ENCODE results near the gene NFKB1. TPM values are rescaled to one million over a fixed set of nuclear protein-coding genes. Genes with fewer than 3 reads are reported as not detected.

NFKB1 gene
- polyA plus RNA-seq, 2 of the 4 experiments (the other 2 are of a cell fraction), result 15.2 to 18.3 TPM

DNA sequence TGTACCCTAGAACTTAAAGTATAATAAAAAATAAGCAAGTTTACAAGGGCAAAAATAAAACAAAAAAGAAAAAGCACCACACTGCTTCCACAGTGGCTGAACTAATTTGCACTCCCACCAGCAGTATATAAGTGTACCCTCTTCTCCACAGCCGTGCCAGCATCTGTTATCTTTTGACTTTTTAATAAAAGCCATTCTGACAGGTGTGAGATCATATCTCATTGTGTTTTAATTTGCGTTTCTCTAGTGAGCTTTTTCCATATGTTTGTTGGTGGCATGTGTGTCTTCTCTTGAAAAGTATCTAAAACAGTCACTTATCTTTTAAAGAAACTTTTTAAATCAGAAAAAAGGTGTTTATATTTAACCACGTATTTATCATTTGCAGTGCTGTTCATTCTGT, 71.3 kb downstream of the NFKB1 start:
- DNase-seq (ENCODE audit: low read depth in 1 of 2, low spot score in 1 of 2) (no peak), ATAC-seq (no peak), FAIRE-seq (no peak)
- ChIA-PET CTCF (no interaction called here), POLR2A (no interaction called here)
- WGBS (ENCODE audit: missing lambda C conversion rate), result 90% methylated on average over 3 of the region's 3 CpGs
- Histone ChIP-seq H3K4me1 (peaks cover 28% of the 10 kb centered on the region), H3K4me3 (no peak overlapping the region), H3K27ac (no peak overlapping the region), H3K9me3 (peaks cover 4% of the 10 kb centered on the region; the same call in 1 of the 3 replicates), H3K4me2 (no peak overlapping the region)
- TF ChIP-seq JUN (IDR thresholded peaks at IDR 0.05) (no peak), MAX (IDR thresholded peaks at IDR 0.05) (no peak), ZFP36 (IDR thresholded peaks at IDR 0.05; ENCODE audit: borderline replicate concordance, partially characterized antibody) (no peak), EHMT2 (IDR thresholded peaks at IDR 0.05; ENCODE audit: low read depth) (no peak), ELK1 (IDR thresholded peaks at IDR 0.05; ENCODE audit: low read depth, low read length) (no peak), NFE2L2 (conservative IDR thresholded peaks at IDR 0.05; ENCODE audit: low read length) (no peak), NR3C1 (IDR thresholded peaks at IDR 0.05) (no peak), HDAC2 (IDR thresholded peaks at IDR 0.05) (no peak), KDM5A (IDR thresholded peaks at IDR 0.05) (no peak), RAD21 (conservative IDR thresholded peaks at IDR 0.05 in 1 of 2, IDR thresholded peaks at IDR 0.05 in 1 of 2) (no peak), HMGXB4 (CRISPR knock-in tag; IDR thresholded peaks at IDR 0.05; ENCODE audit: borderline replicate concordance) (no peak), MAZ (IDR thresholded peaks at IDR 0.05; ENCODE audit: borderline replicate concordance, low read depth, low read length) (no peak), FOSB (CRISPR knock-in tag; IDR thresholded peaks at IDR 0.05) (no peak), TP53 (CRISPR knock-in tag; IDR thresholded peaks at IDR 0.05) (no peak), MAFK (IDR thresholded peaks at IDR 0.05; ENCODE audit: partially characterized antibody) (no peak), POLR2AphosphoS2 (conservative IDR thresholded peaks at IDR 0.05; ENCODE audit: low read length) (no peak), ZNF302 (CRISPR knock-in tag; IDR thresholded peaks at IDR 0.05) (no peak)
- TF ChIP-seq, protein P1, sequence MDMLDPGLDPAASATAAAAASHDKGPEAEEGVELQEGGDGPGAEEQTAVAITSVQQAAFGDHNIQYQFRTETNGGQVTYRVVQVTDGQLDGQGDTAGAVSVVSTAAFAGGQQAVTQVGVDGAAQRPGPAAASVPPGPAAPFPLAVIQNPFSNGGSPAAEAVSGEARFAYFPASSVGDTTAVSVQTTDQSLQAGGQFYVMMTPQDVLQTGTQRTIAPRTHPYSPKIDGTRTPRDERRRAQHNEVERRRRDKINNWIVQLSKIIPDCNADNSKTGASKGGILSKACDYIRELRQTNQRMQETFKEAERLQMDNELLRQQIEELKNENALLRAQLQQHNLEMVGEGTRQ (IDR thresholded peaks at IDR 0.05), result no peak

- peaks cover 21% of the 10 kb centered on the region for H3K4me1 ChIP-seq
Observed at GRCh38 chr4:102574317-102574716, 73.2 kb downstream of the NFKB1 start.

More at GRCh38 chr4:102574317-102574716, 73.2 kb downstream of the NFKB1 start:
- H3K9me3 ChIP-seq, result peaks cover 4% of the 10 kb centered on the region; the same call in 1 of the 3 replicates
- FAIRE-seq (no peak), ATAC-seq (no peak), DNase-seq (ENCODE audit: low read depth in 1 of 2, low spot score in 1 of 2) (no peak)
- TF ChIP-seq EHMT2 (IDR thresholded peaks at IDR 0.05; ENCODE audit: low read depth) (no peak), BHLHE40 (IDR thresholded peaks at IDR 0.05; ENCODE audit: low read depth, low read length) (no peak), CBX8 (IDR thresholded peaks at IDR 0.05) (no peak), GATA3 (IDR thresholded peaks at IDR 0.05; ENCODE audit: borderline replicate concordance) (no peak), FOSL2 (IDR thresholded peaks at IDR 0.05) (no peak), FOSL2 (CRISPR knock-in tag; IDR thresholded peaks at IDR 0.05) (no peak), KDM5A (IDR thresholded peaks at IDR 0.05) (no peak), RNF2 (IDR thresholded peaks at IDR 0.05; ENCODE audit: borderline replicate concordance, low read depth) (no peak), CHD4 (IDR thresholded peaks at IDR 0.05; ENCODE audit: borderline replicate concordance) (no peak), MAZ (IDR thresholded peaks at IDR 0.05; ENCODE audit: borderline replicate concordance, low read depth, low read length) (no peak), FOXS1 (CRISPR knock-in tag; IDR thresholded peaks at IDR 0.05) (no peak)
- TF ChIP-seq, protein P2, sequence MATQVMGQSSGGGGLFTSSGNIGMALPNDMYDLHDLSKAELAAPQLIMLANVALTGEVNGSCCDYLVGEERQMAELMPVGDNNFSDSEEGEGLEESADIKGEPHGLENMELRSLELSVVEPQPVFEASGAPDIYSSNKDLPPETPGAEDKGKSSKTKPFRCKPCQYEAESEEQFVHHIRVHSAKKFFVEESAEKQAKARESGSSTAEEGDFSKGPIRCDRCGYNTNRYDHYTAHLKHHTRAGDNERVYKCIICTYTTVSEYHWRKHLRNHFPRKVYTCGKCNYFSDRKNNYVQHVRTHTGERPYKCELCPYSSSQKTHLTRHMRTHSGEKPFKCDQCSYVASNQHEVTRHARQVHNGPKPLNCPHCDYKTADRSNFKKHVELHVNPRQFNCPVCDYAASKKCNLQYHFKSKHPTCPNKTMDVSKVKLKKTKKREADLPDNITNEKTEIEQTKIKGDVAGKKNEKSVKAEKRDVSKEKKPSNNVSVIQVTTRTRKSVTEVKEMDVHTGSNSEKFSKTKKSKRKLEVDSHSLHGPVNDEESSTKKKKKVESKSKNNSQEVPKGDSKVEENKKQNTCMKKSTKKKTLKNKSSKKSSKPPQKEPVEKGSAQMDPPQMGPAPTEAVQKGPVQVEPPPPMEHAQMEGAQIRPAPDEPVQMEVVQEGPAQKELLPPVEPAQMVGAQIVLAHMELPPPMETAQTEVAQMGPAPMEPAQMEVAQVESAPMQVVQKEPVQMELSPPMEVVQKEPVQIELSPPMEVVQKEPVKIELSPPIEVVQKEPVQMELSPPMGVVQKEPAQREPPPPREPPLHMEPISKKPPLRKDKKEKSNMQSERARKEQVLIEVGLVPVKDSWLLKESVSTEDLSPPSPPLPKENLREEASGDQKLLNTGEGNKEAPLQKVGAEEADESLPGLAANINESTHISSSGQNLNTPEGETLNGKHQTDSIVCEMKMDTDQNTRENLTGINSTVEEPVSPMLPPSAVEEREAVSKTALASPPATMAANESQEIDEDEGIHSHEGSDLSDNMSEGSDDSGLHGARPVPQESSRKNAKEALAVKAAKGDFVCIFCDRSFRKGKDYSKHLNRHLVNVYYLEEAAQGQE (IDR thresholded peaks at IDR 0.05), result no peak
- no peak overlapping the region for H3K4me3 ChIP-seq
- H3K4me2 ChIP-seq, result no peak overlapping the region
- ChIA-PET POLR2A (no interaction called here), CTCF (no interaction called here)
- 96% methylated on average over 2 of the region's 2 CpGs for WGBS (ENCODE audit: missing lambda C conversion rate)
- no peak overlapping the region for H3K27ac ChIP-seq

Measured in A549 (cell line).